NCI-H2171 treated with DMSO at 0.1 percent for 48 hours (cell line): ENCODE measurements around the gene FZD2.
A peak's percentile ranks its signal among the peaks of the same experiment; 100 is the strongest.
"Not testable (repeated sequence)": the region's sequence is repeated elsewhere in the genome, so short reads cannot be mapped to it uniquely, and the experiment has no call there.

Source experiments
- DNase-seq: peaks from one replicate; lab custom pipeline; 2025; lab: John Stamatoyannopoulos, UW

FZD2 gene

DNA sequence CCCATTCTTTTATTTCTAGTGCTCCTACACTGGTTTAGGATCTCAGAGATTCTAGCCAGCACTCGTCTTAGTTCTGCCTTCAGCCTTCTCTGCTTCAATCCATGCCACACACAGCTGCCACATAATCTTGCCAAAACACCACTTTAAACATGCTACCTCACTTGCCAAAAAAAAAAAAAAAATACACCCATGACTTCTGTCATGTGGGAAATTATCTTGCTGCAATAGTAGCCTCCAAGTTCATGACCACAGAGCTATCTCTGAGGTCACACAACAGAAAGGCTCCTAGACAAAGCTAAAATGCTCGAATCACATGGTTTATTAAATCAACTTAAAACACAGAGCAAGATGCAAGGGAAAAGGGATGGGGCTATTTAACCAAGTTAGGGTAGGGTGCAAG lies 18.1 kb downstream of the FZD2 start:
- no peak for DNase-seq

DNA sequence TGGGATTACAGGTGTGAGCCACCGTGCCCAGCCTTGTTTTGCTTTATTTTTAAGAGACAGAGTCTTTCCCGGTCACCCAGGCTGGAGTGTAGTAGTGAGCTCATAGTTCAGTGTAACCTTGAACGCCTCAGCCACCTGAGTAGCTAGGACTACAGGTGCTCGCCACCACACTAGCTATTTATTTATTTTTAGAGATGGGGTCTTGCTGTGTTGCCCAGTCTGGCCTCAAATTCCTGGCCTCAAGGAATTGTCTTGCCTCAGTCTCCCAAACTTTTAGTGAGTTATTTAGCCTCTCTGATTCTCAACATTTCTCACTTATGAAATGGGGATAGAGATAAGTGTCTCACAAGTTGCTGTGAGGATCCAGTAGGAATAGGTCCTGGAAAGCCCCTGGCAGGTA lies 21.7 kb downstream of the FZD2 start:
- no peak for DNase-seq

DNA sequence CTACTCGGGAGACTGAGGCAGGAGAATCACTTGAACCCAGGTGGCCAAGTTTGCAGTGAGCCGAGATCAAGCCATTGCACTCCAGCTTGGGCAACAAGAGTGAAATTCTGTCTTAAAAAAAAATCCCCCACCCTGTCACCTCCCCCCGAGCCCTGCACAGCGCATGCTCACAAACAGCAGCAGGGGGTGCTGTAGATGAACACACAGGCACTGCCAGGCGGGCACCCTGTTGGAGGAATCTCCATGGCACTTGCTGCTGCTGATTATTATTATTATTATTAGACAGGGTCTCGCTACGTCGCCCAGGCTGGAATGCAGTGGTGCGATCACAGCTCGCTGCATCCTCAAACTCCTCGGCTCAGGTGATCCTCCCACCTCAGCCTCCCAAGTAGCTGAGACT lies 24.6 kb downstream of the FZD2 start:
- no peak for DNase-seq

DNA sequence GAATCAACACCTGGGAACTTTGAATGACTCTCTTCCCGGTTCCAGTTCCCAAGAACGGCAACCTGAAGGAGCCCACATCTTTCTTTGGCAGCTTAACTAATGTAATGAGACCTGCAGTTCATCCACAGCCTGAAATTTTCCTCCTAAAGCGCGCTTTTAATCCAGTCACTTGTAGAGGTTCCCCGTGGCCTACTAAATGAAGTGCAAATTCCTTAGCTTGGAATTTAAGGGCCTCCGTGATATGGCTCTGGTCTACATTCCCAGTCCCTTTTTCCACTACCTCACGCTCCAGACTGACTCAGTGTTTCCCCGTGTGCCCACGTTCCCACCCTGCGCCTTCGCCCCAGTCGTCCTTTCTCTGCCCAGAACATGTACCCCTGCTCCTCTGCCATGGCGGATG lies 27.2 kb downstream of the FZD2 start:
- DNase-seq = no peak

DNA sequence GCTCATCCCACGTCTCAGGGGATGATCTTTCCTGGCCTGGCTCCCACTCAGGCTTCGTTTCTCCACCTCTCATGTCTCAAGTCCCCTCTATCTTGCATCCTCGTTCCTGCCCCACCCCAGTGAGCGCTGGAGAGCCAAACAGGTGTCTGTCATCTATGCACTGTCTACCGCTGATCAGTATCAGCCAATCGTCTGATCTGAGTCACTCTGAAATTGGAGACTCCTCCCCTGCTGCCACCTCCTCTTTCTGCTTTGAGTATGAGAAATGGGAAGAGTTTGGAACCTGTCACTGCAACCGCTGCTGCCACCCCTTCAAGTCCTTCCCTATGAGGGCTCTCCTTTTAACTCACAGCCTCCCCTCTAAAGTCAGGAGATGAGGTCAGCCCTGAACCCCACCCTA lies 28.0 kb downstream of the FZD2 start:
- no peak for DNase-seq

DNA sequence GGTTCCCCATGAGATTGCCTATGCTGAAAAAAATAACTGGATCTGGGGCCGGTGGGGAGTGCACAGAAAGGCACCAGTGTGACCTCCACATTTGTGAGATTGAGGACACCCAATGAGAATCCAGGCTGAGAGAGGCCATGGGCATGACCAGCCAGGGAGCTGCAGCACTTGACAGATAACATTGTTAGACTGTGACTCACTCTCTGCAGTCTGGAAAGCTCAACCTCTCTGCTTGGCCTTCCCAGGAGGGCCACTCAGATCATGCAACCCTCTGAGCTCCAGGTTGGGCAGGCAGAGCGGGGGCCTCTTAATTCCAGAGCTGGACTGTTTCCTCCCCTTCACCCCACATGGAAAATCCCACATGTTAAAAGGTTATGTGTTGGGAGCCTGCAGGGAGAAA lies 30.1 kb downstream of the FZD2 start:
- DNase-seq = no peak

DNA sequence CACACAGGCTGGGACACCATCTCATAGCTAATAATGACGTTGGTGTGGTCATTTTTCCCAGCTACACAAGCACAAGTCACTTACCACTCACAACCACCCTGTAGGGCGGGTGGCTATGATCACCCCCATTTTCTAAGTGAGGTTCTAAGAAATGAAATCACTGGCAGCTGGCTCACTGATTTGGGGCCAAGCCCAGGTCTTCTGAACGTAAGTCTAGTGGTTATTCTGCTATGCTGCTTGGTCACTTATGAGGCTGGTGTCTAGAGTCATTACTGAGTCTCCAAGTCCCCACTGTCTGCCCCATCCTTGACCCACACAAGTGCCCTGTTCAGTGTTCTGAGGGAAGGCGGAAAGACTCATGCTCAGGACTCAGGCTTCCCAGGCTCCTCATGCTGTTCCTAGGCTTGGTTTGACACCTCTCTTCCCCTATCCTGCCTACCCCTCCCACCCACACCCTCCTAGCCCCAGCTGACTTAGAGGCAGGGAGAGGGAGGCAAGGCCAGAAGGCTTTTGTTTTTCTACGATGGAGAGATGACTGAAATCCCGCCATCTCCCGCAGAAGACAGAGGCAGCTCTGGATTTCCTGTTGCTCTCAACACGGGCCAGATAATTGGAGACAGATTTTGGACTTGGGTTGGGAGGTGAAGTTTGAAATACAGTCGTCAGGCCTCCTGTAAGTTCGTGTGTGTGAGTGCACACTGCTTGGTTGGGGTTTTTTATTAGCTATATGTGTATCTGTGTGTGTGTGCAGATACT lies 32.2 kb downstream of the FZD2 start:
- DNase-seq = no peak

DNA sequence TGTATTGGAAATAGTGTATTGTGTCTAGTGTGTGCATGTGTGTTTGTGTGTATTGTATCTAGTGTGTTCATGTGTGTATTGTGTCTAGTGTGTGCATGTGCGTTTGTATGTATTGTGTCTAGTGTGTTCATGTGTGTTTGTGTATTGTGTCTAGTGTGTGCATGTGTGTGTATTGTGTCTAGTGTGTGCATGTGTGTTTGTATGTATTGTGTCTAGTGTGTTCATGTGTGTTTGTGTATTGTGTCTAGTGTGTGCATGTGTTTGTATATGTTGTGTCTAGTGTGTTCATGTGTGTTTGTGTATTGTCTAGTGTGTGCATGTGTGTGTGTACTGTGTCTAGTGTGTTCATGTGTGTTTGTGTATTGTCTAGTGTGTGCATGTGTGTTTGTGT lies 32.8 kb downstream of the FZD2 start:
- not testable (repeated sequence) for DNase-seq

DNA sequence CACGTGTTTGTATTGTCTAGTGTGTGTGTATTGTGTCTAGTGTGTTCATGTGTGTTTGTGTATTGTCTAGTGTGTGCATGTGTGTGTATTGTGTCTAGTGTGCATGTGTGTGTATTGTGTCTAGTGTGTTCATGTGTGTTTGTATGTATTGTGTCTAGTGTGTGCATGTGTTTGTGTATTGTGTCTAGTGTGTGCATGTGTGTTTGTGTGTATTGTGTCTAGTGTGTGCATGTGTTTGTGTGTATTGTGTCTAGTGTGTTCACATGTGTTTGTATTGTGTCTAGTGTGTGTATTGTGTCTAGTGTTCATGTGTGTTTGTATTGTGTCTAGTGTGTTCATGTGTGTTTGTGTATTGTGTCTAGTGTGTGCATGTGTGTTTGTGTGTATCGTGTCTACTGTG lies 33.5 kb downstream of the FZD2 start:
- not testable (repeated sequence) for DNase-seq

DNA sequence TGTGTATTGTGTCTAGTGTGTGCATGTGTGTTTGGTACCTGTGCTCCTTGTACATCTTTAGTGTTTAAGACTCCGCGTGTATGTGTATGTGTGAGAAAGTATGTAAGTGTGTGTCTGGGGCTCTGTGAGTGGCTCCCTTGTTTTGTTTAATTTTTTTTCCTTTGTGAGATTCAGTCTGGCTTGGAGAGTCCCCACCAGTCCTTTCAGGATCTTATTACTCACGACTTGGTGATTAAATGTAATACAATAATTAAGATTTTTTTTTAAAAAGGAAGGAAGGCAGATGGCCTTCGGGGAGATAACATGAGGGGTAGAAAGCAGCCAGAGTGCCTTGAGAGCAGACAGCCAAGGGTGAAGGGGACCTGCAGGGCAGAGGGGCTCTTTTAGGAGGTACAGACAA lies 33.9 kb downstream of the FZD2 start:
- DNase-seq = peak; percentile 90

DNA sequence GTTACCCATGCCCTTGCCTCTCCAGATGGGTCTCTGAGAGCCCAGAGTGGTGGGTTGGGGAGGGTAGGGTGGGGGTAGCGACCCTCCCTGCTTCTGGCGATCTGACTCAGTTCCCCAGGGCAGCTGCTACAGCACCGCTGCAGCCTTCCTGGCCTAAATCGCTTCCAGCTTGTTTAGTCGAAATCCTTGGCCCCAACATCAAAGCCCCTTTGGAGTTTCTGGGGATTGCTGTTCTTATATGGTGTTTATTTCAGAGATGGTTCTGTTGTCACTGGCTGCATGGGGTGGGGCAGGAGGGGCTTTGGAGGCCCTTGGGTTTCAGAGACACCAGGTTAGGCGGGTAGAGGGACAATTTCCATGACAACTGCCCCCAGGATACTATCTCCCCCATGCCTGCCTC lies 35.9 kb downstream of the FZD2 start:
- no peak for DNase-seq

DNA sequence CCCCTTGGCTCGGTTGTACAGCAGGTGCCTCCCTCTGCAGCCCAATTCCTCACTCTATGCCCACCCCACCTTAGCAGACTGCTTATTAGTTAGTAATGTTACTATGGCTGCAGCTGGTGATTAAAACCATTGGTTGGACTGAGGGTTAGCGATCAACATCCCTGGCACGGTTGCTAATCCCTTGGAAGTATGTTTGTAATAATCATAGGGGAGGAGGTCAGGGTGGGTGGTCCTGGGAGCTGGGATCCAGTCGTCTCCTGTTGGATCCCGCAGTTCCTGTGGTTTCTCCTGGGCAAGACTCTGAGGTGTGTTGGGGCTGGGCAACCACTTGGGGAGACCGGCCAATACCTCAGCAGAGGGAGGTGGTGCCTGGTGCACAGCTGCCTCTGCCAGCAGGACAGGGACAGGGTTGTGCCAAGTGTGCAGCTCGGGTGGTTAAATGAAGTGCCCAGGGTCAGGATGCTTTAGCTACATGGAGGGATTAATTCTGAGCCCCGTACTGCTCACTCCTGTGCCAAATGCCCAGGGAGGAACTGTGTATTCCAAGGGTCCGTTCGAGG lies 38.0 kb downstream of the FZD2 start:
- no peak for DNase-seq

DNA sequence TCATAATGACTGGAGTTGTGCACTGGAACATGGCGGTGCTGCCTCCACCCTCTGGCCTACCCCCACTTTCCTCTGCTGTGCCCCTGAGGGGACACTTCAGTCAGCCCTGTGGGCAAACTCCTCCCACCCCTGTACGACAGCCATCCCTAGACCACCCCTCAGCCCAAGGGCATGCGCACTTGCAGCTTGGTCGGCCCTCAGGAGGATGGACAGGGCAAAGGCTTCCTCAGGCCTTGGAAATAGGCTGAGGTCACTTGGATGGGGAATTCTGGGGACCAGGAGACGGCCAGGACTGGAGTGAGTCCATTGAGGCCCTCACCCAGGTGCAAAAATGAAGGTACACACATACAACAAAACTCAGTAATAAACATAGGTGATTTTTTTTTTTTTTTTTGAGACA lies 41.0 kb downstream of the FZD2 start:
- no peak for DNase-seq

DNA sequence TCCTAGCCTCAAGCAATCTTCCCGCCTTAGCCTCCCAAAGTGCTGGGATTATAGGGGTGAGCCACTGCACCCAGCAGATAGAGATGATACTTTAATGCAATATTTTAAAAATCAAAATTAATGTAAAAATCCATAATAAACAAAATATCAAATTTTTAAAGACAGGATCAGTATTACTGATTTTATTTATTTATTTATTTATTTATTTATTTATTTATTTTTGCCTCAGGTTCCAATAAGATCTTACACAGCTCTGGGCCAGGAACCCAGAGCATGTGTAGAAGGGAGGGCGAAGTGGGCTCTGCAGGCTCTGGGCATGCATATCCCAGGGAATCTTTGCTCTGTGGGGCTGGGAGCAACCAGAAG lies 41.6 kb downstream of the FZD2 start:
- DNase-seq = no peak

DNA sequence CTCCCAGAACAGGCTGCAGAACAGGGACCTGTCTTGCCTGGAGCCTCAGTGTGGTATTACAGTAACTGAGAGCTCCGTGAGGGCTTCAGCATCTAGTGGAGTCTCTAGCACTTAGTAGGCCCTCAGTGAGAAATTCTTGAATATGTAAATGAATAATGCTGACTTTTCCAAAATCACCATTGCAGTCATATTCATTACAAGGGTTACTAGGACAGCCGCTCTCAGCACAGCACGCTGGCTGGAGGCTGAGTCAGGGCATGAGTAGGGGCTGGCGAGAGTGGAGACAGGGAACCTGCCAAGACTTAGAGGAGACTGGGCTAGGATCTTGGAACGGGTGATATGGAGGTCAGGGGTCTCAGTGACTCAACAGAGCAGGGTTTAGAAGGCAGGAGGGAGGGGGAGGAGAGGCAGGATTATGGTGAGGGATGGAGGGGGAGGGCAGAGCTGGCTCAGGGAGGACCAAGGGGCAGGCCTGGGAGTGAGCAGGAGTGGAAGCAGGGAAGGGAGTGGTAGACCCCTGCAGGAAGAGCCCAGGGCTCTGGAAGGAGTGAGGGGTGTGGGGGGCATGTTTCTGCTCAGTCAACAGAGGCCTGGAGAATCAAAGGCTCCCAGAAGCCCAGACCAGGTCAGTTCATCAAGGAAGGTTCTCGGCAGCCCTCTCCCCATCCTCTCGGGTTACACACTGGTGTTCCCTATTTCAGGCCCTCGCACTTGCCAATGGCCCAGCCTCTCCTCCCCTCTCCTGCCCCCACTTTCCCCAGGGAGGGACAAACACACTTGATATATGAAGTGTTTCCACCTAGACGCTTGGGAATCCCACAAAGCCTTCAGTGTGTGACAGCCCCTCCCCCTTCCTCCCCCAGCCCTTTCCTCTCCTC lies 42.3 kb downstream of the FZD2 start:
- no peak for DNase-seq

DNA sequence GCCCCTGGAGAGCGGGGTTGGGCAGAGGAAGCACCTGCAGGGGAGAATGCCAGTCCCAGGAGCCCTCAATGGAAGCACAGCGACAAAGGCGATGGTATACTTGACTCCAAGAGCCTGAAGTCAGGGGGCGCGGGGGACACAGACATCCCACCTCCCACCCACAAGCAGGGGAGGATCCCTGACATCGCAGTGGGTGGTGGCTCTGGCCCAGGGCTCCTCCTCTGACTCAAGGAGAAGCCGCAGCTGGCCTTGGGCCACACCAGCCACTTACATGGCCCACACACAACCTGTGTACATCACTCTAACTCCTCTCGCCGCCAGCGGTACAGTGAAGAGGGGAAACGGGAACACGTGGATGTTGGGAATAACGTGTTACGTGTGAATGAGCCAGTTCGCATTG lies 44.3 kb downstream of the FZD2 start:
- no peak for DNase-seq

DNA sequence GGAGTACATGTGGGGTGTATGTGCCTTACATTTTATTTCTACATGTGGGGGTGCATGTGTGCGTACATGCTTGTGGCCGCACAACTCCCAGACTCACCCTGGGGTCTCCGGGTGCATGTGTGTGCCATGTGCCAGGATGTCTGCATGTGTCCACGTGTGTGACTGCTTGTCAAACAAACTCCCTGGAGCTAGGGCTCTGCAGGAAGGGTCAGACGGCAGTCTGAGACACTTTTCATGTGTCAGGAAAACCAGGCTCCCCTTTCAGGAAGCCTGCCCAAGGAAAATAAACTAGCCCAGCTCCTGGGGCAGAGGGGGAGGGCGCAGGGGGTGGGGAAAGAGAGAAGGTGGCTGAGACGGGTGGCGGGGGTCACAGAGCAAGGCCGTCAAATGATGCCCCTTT lies 44.7 kb downstream of the FZD2 start:
- DNase-seq = no peak

DNA sequence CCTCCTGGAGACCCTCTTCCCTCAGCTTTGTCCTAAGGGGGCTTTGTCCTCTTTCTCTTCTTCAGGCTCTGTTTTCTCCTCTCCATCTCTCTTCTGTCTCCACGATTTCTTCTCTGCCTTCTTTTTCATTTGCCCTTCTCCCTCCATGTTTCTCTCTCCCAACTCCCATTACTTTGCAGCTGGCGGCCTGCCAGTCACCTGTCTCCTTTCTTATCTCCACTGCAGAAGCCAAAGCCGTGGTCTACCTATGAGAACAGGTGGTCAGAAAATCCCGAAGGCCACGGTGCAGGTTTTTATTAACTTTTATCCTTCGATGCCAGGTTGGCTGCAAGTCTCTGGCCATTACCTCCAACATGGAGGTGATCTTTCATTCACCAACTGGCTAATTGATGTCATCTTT lies 45.1 kb downstream of the FZD2 start:
- DNase-seq = peak; percentile 8

DNA sequence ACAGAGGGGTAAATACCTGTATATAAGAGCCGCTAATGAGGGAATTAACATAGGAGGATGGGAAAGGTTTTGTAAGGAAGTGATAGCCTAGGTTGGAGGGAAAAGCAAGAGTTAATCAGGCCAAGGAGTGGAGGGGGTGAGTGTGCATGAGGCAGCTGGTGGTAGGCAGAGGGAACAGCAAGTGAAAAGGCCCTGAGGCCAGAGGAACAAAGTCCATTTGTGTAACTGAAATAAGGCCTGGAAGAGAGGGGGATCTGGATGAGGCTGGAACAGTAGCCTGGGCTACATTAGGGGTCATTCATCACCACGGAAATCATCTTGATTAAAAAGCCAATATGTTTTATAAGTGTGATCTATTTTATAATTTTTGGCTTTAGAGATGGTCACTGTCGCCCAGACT lies 45.7 kb downstream of the FZD2 start:
- no peak for DNase-seq

DNA sequence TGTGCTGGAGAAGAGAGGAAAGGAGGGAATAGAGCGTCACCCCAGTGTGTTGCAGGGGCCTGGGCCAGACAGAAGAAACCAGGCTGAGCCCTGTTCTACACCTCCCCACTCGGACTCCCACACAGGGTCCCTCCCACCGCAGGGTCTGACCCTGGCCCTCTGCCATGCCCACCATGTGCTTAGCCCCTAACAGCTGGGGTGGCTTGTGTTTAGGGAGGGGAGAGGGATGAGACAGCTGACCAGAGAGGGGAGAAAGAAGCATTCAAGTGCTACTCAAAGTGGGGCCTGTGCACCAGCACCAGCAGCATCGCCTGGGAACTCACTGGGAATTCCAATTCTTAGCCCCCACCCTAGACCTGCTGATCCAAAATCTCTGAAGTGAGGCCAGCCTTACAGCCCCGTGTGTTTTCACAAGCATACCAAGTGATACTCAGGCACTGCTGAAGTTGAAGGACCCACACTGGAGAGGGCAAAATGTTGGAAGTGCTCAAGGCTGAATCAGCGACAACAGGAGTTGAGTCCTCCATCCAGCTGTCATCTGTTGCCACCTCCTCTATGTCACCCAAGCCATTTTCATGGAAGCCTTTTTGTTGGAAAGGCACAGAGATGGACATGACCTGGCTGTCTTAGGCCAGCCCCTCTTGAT lies 47.0 kb downstream of the FZD2 start:
- DNase-seq = no peak

DNA sequence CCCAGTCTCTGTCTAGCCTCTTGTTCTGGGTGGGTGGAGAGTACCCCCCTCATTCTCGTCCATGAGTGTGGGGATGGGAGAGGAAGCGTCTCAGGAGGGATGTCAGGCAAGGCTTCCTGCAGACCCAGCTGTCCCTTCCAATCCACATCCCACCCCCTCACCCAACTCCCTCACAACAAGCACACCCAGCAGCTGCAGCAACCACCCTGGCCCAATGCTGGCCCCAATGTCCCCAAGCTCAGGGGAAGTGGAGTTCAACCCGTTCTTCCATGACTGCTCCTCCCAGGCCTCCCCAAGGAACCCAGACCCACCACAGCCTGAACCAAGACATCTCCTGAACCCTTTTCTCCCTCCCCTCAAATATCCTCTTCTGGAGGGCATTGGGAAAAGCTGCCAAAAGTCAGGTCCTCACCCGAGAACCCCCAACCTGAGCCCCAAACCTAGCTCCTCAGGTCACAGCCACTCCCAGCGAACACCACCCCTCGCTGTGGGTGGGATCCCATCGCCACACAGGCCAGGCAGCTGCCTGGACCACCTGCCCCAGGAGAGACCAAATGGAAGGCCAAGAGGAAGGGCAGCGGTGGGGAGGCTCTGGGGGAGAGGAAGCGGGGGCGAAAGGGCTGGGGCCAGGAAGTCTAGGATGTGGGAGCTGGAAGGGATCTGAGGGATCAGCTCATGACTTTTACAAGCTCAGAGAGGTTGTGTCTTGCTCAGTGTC lies 47.6 kb downstream of the FZD2 start:
- no peak for DNase-seq

DNA sequence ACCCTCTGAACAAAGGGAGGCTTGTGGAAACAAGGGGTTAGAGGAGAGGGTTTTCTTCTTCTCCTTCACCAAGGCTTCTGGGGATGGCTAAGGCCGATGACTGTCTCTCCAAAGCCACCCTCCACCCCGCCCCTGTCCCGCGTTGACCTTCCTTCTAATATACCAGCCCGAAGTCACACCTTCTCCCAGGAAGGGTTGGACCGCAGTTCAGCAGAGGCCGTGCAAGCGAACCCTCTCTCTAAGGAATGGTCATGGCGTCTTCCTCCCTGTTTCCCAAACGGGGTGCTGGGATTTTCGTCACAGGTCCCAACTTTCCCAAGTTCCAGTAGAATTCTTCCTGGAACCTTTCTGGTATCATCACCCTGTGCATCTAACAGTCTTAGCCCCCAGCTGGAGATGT lies 49.4 kb downstream of the FZD2 start:
- no peak for DNase-seq
